ENCODE measurements around the gene NHS.
"Not testable (repeated sequence)": the region's sequence is repeated elsewhere in the genome, so short reads cannot be mapped to it uniquely, and the experiment has no call there.

The NHS gene

DNA sequence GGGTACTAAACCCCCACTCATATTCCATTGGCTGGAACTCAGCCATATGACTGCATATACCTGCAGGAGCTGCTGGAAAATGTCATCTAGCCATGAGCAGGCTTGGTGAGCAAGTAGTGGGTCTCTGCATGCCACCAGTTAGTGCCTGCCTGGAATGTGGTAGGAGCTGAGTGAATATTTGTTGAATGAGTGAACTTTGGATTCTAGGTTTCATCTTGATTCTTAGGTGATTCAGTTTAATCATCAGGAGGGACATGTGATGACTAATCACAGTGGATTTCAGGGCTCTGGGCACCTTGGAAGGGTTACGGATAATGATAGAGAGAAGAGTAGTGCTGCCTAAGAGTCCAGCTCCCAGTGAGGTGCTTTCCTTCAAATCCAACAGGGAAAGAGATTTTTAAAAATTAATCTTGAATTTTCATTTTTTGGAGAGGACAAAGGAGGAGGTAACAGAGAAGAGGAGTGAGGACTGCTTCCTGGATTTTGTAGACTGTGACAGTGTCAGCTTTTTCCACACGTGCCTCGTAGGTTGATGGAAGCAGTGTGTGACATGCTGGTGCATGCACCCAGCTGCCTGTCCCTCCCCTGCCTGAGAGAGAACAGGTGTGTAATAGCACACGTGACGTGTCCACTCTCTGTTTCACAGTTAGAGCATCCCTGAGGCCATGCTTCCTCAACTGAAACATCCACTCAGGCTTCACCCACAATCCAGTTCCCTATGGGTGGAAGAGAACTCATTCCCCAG is 30.4 kb downstream of the NHS start:
- DNase-seq (ENCODE audit: low read depth, low spot score) = no peak

GRCh38 chrX:17409566-17410290 is 34.7 kb downstream of the NHS start:
- no peak for DNase-seq (ENCODE audit: low read depth, low spot score)

GRCh38 chrX:17410651-17411050 is 35.7 kb downstream of the NHS start:
- no peak for DNase-seq (ENCODE audit: low read depth, low spot score)

GRCh38 chrX:17411205-17411604 is 36.2 kb downstream of the NHS start:
- DNase-seq (ENCODE audit: low read depth, low spot score) = no peak

DNA sequence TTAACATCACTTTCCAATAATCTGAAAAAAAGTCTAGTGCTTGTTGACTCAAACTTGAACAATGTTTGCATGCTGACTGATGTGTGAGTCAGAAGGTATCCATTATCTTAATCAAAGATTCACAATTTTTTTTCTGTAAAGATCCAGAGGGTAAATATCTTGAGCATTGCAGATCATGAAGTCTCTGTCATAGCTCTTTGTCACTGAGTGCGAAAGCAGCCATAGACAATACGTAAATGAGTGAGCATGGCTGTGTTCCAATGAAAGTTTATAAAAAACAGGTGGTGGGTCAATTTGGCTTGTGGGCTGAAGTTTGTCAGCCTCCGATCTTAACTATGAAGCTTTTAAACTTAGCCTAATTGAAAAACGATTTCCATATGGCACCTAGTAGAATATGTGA is 37.7 kb downstream of the NHS start:
- no peak for DNase-seq (ENCODE audit: low read depth, low spot score)

GRCh38 chrX:17413228-17413627 is 38.2 kb downstream of the NHS start:
- DNase-seq (ENCODE audit: low read depth, low spot score) = no peak

- no peak for DNase-seq (ENCODE audit: low read depth, low spot score)
Observed at GRCh38 chrX:17414027-17414658, 39.1 kb downstream of the NHS start.

DNA sequence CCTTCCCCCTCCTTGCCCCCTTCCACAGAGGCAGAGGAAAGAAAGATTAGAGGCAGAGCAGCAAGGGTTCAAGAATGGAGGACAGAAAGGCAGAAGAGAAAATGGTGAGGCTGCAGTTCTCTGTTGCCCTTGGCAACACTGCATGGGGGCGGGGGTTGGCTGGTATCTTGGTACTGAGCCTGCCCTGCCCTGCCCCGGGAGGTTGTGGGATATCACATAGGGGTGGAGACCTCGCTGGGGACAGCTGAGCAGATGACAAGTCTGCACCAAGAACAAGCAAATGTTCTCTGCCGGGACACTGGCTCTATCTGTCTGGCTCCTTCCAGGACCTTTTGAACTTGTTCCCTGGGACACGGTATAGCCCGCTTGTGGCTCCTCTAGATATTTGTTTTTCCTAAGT is 39.8 kb downstream of the NHS start:
- no peak for DNase-seq (ENCODE audit: low read depth, low spot score)

DNA sequence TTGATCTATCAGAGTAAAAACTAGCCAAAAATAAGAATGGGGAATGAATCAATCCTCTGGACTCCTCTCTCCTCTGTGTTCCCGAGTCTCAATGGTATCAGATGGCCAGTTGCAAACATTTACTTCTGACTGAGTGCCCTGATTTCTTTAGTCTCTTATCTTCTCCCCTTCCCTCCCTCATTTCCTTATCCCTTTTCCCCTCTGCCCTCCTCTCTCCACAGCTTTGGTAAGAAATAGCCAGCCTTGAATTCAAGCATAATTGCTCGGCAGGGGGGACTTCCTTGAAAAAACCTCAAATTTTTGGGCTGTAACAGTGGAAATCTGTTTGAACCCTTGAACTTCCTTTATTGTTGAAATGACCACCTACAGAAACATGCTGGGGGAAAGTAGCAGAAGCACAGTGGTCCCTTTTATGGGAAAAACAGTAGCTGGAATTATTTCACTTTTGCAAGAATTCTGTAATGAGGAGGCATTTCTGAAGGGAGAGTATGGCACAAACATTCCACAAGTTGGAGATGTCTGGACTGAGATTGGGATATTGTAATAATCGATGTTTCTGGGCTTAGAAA is 40.3 kb downstream of the NHS start:
- no peak for DNase-seq (ENCODE audit: low read depth, low spot score)

- no peak for DNase-seq (ENCODE audit: low read depth, low spot score)
Observed at GRCh38 chrX:17417372-17417771, 42.4 kb downstream of the NHS start.

- DNase-seq (ENCODE audit: low read depth, low spot score) = no peak
Observed at GRCh38 chrX:17425136-17425535, 50.1 kb downstream of the NHS start.

DNA sequence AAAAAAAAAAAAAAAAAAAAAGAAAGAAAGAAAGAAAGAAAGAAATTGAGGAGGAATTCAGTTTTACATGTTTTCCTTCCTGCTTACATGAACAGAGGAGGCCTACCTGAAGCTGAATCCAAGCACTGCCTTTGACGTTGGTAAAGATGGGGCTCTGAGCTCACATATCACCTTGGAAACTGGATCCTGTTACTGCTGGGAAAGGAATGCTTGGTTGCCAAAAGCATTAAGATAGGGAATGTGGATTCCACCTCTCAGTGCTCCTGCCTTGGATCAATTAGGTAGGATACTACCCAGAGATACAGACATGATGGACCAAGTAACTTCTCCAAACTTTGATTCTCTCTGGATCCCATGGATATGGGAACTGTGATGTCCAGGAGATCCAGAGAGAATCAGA is 50.6 kb downstream of the NHS start:
- no peak for DNase-seq (ENCODE audit: low read depth, low spot score)

GRCh38 chrX:17431171-17431570 is 56.2 kb downstream of the NHS start:
- DNase-seq (ENCODE audit: low read depth, low spot score) = no peak

DNA sequence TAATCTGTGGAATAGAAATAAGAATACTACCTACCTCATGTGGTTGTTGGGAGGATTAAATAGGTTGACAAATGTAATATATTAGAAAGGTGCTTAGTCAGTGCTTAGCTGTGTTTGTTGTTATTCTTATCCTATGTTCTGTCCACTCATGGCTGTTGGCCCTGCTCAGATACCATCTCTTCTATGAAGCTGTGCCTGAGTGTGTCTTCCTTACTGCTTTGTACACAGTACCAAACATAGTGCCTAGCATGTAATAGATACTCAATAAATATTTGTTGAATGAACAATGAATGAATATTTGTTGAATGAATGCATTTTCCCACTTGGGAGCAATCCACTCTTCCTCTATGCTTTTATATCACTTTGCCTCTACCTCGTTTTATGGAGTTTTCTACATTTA is 57.2 kb downstream of the NHS start:
- DNase-seq (ENCODE audit: low read depth, low spot score) = no peak

DNA sequence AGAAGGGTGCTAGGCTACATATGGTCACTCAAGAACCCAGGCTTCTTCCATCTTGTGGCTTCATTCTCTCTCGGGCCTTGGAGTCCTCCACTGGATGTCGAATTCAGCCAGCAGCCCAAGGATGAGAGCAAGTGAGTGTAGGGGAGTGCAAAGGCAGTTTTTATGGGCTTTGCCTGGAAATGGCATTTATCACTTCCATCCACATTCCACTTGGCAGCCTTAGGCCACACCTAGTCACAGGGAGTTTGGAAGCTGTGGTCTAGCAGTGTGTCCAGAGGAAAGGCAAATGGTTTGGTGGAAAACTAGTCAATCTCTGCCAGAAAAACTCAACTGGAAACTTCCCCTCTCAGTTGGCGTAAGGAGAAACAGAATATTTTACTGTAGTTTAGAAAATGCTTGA is 59.0 kb downstream of the NHS start:
- no peak for DNase-seq (ENCODE audit: low read depth, low spot score)

DNA sequence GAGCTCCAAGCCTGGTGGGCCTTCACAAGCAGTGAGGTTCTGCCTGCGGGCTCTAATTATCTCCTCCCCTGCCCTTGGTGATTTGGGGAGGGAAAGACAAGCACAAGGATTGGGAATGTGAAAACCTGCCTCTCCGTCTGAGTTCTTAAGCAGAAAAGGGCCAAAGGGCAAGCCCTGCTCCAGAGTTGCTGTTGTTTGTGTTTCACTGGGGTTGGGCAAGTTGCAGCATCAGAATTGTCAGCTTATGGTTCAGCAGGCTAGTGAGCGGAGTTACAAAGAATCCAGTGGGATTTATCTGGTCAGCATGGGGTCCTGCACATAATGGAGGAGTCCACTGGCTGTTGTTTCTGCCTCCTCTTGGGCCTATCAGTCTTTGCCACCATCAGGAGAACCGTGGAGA is 60.5 kb downstream of the NHS start:
- DNase-seq (ENCODE audit: low read depth, low spot score) = no peak

GRCh38 chrX:17438221-17438620 is 63.2 kb downstream of the NHS start:
- no peak for DNase-seq (ENCODE audit: low read depth, low spot score)

- DNase-seq (ENCODE audit: low read depth, low spot score) = no peak
Observed at GRCh38 chrX:17440258-17440657, 65.3 kb downstream of the NHS start.

GRCh38 chrX:17440836-17441235 is 65.8 kb downstream of the NHS start:
- no peak for DNase-seq (ENCODE audit: low read depth, low spot score)

- no peak for DNase-seq (ENCODE audit: low read depth, low spot score)
Observed at GRCh38 chrX:17441965-17442364, 67.0 kb downstream of the NHS start.

- DNase-seq (ENCODE audit: low read depth, low spot score) = no peak
Observed at GRCh38 chrX:17442898-17443297, 67.9 kb downstream of the NHS start.

DNA sequence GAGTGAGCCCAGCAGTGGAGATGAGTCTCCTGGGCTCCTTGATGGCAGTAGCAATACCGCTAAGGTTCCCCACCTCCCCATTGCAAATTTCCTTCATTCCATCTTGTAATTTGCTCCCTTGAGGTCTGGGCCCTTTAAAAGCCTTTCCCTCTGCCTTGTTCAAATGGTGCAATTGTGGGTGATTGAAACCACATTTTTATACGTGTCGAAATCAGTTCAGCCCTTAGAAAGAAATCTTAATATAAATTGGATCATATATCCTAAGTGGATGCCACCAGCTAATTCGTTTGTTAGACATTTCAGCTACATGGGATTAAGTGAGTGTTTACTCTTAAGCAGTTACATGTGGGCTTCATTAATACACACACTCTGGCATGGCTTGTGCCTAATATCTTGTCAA is 68.6 kb downstream of the NHS start:
- DNase-seq (ENCODE audit: low read depth, low spot score) = no peak

- DNase-seq (ENCODE audit: low read depth, low spot score) = not testable (repeated sequence)
Observed at GRCh38 chrX:17446269-17446668, 71.3 kb downstream of the NHS start.
